ENCODE measurements around the gene CDK12.
A peak's percentile ranks its signal among the peaks of the same experiment; 100 is the strongest.
"Not testable (repeated sequence)": the region's sequence is repeated elsewhere in the genome, so short reads cannot be mapped to it uniquely, and the experiment has no call there.

CDK12 gene

GRCh38 chr17:39461113-39461925 lies at the start of gene CDK12:
Gene CDK12 (plus strand): TSS chr17:39461486. CDS start chr17:39462072, 586 bp downstream.
- intact Hi-C loops (cut with DNase I) = loop anchor here (1.0 to 5.0 kb wide), 2 partner anchors 10 to 59 kb away; partner anchors contain the start of genes FBXL20 and MED1
- peak; percentile 89 to 99 (median 93) for DNase-seq

DNA sequence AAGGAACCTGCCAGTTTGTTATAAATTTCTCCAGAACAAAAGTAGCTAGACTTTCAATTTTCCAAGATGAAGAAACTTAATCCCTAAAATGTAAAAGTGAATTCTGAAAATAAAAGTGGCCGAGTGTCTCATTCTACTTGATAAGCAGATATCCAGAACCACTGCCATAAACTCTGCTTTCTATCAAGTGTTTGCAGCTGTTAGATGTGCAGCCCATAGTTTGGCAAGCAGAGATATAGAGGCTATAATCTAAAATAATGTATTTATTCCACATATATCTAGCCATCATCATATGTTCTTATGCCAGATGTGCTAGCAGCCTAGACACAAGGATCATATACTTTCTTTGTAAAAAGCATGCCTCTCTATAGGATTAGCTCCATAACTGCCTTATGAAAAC lies 45.1 kb upstream of the CDK12 start:
- intact Hi-C loops (cut with DNase I) = no loop called here
- DNase-seq = no peak

- intact Hi-C loops (cut with DNase I) = no loop called here
- DNase-seq = no peak
These were observed 31.7 kb upstream of the CDK12 start for GRCh38 chr17:39429600-39429999.

- intact Hi-C loops (cut with DNase I); DNase-seq: not testable (repeated sequence)
These were observed 21.4 kb upstream of the CDK12 start for GRCh38 chr17:39439868-39440267.

DNA sequence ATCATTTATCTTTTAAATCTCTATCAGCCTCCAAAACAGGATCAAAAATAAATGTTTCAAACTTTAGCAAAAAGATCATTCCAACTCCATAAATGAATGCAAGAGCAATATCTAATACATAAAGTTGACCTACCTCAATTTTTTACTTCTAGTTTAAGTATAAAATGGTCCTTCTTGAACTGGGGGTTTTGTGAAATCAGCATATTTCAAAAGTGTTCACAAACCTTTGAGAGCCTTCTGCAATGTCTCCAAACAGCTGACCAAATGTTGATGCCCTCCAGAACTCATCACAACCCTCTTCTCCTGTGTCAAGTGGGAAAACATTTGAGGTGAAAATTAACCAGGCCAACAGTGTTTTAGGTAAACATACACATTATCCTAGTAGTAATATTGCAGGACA lies 18.0 kb upstream of the CDK12 start:
- DNase-seq = no peak
- intact Hi-C loops (cut with DNase I) = no loop called here

- DNase-seq = no peak
- intact Hi-C loops (cut with DNase I) = no loop called here
These were observed 13.7 kb upstream of the CDK12 start for GRCh38 chr17:39447561-39447960.

GRCh38 chr17:39450051-39450450 lies 11.2 kb upstream of the CDK12 start:
- intact Hi-C loops (cut with DNase I) = no loop called here

DNA sequence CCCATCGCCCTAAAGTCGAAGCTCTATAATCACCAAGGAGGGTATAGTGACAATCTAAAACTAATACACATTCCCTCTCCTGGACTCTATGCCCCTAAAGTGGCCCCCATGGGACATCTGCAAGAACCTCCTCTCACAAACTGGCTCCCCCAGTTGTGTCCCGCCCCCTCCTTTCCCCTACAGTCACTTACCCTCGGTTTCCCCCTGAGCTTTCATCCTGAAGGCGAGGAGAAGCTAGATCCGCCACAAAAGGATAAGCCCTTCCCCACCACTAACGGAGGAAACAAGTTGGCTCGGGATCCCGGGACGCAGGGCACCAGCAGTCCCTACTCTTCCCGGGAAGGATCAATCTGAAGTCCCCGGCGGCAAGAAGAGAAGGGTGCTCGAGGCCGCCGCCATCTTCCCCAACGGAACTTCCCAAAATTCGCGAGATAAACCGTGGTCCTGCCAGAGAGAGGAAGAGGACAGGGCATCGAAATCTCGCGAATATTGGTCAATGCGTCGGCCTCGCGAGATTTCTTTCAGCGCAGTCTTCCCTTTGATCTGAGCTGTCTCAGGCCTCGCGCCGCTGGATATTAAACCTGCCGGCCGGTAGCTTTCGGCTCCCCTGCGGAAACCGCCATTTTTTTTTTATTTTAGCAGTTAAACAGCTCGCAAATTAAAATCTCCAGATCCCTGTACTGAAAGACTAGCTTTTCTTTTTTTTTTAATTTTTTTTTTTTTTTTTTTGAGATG lies 10.3 kb upstream of the CDK12 start, which contains the start of gene MED1:
TSS of gene MED1 (minus strand) at position 417 of the 735 bp plus-strand sequence. CDS start at position 216, 201 bp downstream.
- DNase-seq = peak; percentile 73 to 98 (median 86)
- intact Hi-C loops (cut with DNase I) = loop anchor here (1.0 kb wide), 1 partner anchor 10 kb away; the partner anchor contains the start of gene CDK12

More at GRCh38 chr17:39450051-39450450, 11.2 kb upstream of the CDK12 start:
- DNase-seq = no peak

DNA sequence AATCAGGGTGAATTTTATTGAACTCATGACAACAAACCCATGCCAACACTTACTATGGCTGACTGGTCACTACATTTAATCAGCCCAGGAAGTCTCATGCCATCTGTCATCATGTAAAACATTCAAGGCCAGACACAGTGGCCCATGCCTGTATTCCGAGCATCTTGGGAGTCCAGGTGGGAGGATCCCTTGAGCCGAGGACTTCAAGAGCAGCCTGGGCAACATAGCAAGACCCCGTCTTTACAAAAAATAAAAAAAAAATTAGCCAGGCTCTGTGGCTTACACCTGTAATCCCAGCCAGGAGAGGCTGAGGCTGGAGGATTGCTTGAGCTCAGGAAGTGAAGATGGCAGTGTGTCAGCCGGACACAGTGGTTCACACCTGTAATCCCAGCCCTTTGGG lies 5.4 kb upstream of the CDK12 start:
- intact Hi-C loops (cut with DNase I) = no loop called here
- DNase-seq = peak in 1 of 10 donors; percentile 6

DNA sequence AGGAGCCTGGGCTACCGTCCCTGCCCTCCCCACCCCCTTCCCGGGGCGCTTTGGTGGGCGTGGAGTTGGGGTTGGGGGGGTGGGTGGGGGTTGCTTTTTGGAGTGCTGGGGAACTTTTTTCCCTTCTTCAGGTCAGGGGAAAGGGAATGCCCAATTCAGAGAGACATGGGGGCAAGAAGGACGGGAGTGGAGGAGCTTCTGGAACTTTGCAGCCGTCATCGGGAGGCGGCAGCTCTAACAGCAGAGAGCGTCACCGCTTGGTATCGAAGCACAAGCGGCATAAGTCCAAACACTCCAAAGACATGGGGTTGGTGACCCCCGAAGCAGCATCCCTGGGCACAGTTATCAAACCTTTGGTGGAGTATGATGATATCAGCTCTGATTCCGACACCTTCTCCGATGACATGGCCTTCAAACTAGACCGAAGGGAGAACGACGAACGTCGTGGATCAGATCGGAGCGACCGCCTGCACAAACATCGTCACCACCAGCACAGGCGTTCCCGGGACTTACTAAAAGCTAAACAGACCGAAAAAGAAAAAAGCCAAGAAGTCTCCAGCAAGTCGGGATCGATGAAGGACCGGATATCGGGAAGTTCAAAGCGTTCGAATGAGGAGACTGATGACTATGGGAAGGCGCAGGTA lies 762 bp downstream of the CDK12 start:
- intact Hi-C loops (cut with DNase I) = loop anchor here (1.0 to 5.0 kb wide), 2 partner anchors 11 to 60 kb away; partner anchors contain the start of genes FBXL20 and MED1
- DNase-seq = peak in 5 of 10 donors; percentile 16 to 79 (median 21)

DNA sequence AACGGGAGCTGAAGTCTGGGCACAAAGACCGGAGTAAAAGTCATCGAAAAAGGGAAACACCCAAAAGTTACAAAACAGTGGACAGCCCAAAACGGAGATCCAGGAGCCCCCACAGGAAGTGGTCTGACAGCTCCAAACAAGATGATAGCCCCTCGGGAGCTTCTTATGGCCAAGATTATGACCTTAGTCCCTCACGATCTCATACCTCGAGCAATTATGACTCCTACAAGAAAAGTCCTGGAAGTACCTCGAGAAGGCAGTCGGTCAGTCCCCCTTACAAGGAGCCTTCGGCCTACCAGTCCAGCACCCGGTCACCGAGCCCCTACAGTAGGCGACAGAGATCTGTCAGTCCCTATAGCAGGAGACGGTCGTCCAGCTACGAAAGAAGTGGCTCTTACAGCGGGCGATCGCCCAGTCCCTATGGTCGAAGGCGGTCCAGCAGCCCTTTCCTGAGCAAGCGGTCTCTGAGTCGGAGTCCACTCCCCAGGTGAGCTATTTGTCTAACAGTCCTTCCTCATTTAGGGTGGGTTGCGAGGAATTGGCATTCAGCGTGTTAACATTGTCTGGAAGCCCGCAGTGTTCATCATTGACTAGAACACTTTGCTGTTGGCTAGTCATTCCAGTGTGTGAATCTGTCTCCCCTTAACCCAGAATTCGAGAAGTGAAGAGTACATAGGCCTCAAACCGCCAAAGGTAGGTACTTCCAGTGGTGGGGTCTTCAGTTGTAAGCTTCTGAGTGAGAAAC lies 1.5 kb downstream of the CDK12 start:
- DNase-seq = no peak
- intact Hi-C loops (cut with DNase I) = loop anchor here (5.0 kb wide), 1 partner anchor 61 kb away; the partner anchor contains the start of gene FBXL20

- intact Hi-C loops (cut with DNase I) = loop anchor here (5.0 kb wide), 1 partner anchor 62 kb away; the partner anchor contains the start of gene FBXL20
- DNase-seq = not testable (repeated sequence)
These were observed 3.4 kb downstream of the CDK12 start for GRCh38 chr17:39464639-39465181.

DNA sequence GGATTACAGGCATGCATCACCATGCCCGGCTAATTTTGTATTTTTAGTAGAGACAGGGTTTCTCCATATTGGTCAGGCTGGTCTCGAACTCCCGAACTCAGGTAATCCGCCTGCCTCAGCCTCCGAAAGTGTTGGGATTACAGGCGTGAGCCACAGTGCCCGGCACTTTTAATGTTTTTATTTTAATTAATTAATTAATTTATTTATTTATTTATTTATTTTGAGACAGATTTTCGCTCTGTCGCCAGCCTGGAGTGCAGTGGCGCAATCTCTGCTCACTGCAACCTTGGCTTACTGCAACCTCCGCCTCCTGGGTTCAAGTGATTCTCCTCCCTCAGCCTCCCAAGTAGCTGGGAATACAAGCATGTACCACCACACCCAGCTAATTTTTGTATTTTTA lies 7.3 kb downstream of the CDK12 start:
- peak in 1 of 10 donors; percentile 43 for DNase-seq
- intact Hi-C loops (cut with DNase I) = not testable (repeated sequence)

- DNase-seq = no peak
- intact Hi-C loops (cut with DNase I) = no loop called here
These were observed 12.0 kb downstream of the CDK12 start for GRCh38 chr17:39473310-39473709.

- peak in 1 of 10 donors; percentile 32 for DNase-seq
- intact Hi-C loops (cut with DNase I) = not testable (repeated sequence)
These were observed 18.3 kb downstream of the CDK12 start for GRCh38 chr17:39479631-39480030.

DNA sequence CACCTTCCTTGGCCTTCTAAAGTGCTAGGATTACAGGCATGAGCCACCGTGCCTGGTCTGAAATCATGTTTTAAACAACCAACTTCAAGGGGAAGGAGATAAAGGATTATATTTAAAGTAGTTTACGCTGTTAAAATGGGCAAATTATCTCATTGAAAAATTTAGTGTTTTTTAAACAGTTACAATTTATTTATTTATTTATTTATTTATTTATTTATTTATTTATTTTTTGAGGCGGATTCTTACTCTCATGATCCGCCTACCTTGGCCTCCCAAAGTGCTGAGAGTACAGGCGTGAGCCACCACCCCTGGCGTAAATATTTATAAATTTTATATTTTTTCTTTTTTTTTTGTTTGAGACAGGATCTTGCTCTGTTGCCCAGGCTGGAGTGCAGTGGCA lies 22.2 kb downstream of the CDK12 start:
- no peak for DNase-seq
- intact Hi-C loops (cut with DNase I) = no loop called here

- DNase-seq = no peak
- intact Hi-C loops (cut with DNase I) = no loop called here
These were observed 22.9 kb downstream of the CDK12 start for GRCh38 chr17:39484178-39484577.

DNA sequence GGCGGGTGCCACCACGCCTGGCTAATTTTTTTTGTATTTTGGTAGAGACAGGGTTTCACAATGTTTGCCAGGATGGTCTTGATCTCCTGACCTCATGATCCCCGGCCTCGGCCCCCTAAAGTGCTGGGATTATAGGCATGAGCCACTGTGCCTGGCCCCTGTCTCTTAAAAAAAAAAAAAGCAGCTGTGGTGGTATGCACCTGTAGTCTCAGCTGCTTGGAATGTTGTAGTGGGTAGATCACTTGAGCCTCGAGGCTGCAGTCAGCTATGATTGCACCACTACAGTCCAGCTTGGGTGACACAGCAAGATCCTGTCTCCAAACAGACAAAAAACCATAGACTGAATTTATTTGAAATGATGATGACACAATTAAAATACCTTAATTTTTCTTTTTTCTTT lies 24.3 kb downstream of the CDK12 start:
- DNase-seq = no peak
- intact Hi-C loops (cut with DNase I) = no loop called here

DNA sequence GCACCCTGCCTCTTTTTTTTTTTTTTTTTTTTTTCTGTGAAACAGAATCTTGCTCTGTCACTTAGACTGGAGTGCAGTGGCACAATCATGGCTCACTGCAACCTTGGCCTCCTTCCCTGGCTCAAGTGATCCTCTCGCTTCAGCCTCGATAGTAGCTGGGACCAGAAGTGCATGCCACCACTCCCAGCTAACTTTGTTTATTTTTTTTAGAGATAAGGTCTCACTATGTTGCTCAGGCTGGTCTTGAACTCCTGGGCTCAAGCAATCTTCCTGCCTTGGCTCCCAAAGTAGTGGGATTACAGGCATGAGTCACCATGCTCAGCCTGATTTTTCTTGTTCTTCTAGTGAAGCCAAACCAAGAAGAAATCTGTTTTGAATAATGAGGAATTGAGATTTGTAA lies 25.0 kb downstream of the CDK12 start:
- no peak for DNase-seq

DNA sequence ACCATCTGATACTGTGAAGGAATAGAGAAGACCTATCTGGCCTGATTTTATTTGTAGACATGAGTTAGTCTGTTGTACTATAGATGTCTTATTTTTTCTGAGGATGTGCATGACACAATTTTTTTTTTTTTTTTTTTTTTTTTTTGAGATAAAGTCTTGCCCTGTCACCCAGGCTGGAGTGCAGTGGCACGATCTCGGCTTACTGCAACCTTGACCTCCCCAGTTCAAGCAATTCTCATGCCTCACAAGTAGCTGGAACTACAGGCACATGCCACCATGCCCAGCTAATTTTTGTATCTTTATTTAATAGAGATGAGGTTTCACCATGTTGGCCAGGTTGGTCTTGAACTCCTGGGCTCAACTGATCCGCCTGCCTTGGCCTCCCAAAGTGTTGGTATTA lies 26.2 kb downstream of the CDK12 start:
- intact Hi-C loops (cut with DNase I); DNase-seq: not testable (repeated sequence)

More for the DNA sequence above, 25.0 kb downstream of the CDK12 start:
- intact Hi-C loops (cut with DNase I) = no loop called here

Measured in posterior cingulate gyrus (tissue), 11 donors.